HUDEP-2 (cell line): Measurements from ENCODE around the gene CCDC201.
"Not testable (repeated sequence)": the region's sequence is repeated elsewhere in the genome, so short reads cannot be mapped to it uniquely, and the experiment has no call there.

Source experiments
- DNase-seq, 76 experiments: peaks; one replicate each; lab custom pipeline; 2025; ENCODE audit not compliant: unreplicated experiment in 76 of 76; lab: John Stamatoyannopoulos, UW

CCDC201 gene

GRCh38 chr7:45878457-45879144 lies 5.7 kb upstream of the CCDC201 start:
- no peak for DNase-seq

- DNase-seq = no peak
Measured at GRCh38 chr7:45876519-45876918, 3.6 kb upstream of the CCDC201 start.

- no peak for DNase-seq
Measured at GRCh38 chr7:45874408-45875131, 1.7 kb upstream of the CCDC201 start.

GRCh38 chr7:45873355-45873754 lies 473 bp upstream of the CCDC201 start:
- no peak for DNase-seq

- peak in 3 of 76 experiments; percentile 1 to 2 (median 2) for DNase-seq
Measured at GRCh38 chr7:45872116-45873034, 507 bp downstream of the CCDC201 start.

GRCh38 chr7:45869426-45869825 lies 3.5 kb downstream of the CCDC201 start:
- no peak for DNase-seq

GRCh38 chr7:45867471-45867870 lies 5.4 kb downstream of the CCDC201 start:
- no peak for DNase-seq

GRCh38 chr7:45865594-45866410 lies 7.1 kb downstream of the CCDC201 start:
- no peak for DNase-seq

- no peak for DNase-seq
Measured at GRCh38 chr7:45863715-45864114, 9.2 kb downstream of the CCDC201 start.

- not testable (repeated sequence) for DNase-seq
Measured at GRCh38 chr7:45856888-45857287, 16.0 kb downstream of the CCDC201 start.

- DNase-seq = not testable (repeated sequence)
Measured at GRCh38 chr7:45855680-45856079, 17.2 kb downstream of the CCDC201 start.

GRCh38 chr7:45853491-45853890 lies 19.4 kb downstream of the CCDC201 start:
- not testable (repeated sequence) for DNase-seq

- not testable (repeated sequence) for DNase-seq
Measured at GRCh38 chr7:45852984-45853383, 19.9 kb downstream of the CCDC201 start.

GRCh38 chr7:45848734-45849133 lies 24.1 kb downstream of the CCDC201 start:
- DNase-seq = not testable (repeated sequence)

GRCh38 chr7:45846536-45846935 lies 26.3 kb downstream of the CCDC201 start:
- not testable (repeated sequence) for DNase-seq

GRCh38 chr7:45841926-45842717 lies 30.8 kb downstream of the CCDC201 start:
- not testable (repeated sequence) for DNase-seq

GRCh38 chr7:45838852-45839251 lies 34.0 kb downstream of the CCDC201 start:
- DNase-seq = not testable (repeated sequence)

GRCh38 chr7:45832433-45833177 lies 40.3 kb downstream of the CCDC201 start:
- DNase-seq = not testable (repeated sequence)

- not testable (repeated sequence) for DNase-seq
Measured at GRCh38 chr7:45829846-45830245, 43.0 kb downstream of the CCDC201 start.
